PC-3 (cell line): Measurements from ENCODE around the gene MYH13.

Experiments used
- EZH2 ChIP-seq: fragments of 300-600 bp; sonication (generic); IDR thresholded peaks from one replicate; pipeline ENCODE4 v1.6.1; 2017; ENCODE audit warnings: antibody characterized with exemption, mild to moderate bottlenecking, low read length; ENCODE audit not compliant: unreplicated experiment
- EZH2phosphoT487 ChIP-seq: fragments of 300-600 bp; sonication (generic); IDR thresholded peaks from 2 replicates; pipeline ENCODE4 v1.6.1; 2018; ENCODE audit warnings: mild to moderate bottlenecking, antibody characterized with exemption, low read length, borderline replicate concordance
- TF ChIP-seq, protein P1 (sequence below): fragments of 300-600 bp; sonication (generic); conservative IDR thresholded peaks from 2 replicates; pipeline ENCODE4 v1.5.1; 2017; ENCODE audit warnings: antibody characterized with exemption, low read depth, mild to moderate bottlenecking, low read length

DNA sequence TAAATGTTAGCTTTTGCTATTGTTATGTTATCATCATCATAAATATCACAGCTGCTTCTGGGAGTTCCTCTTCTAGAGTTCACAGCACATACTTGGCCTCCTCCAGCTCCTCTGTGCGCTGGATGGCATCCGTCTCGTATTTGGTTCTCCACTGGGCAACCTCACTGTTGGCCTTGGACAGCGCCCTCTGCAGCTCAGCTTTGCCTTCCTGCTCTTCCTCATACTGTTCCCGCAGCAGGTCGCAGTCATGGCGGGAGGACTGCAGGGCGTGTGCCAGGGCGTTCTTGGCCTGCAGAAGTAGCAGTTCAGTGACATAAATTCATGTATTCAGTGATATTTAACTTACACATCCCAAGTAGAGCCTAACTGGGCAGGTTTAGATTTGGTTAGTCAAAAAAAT is 25.5 kb upstream of the MYH13 start:
- TF ChIP-seq, protein P1, sequence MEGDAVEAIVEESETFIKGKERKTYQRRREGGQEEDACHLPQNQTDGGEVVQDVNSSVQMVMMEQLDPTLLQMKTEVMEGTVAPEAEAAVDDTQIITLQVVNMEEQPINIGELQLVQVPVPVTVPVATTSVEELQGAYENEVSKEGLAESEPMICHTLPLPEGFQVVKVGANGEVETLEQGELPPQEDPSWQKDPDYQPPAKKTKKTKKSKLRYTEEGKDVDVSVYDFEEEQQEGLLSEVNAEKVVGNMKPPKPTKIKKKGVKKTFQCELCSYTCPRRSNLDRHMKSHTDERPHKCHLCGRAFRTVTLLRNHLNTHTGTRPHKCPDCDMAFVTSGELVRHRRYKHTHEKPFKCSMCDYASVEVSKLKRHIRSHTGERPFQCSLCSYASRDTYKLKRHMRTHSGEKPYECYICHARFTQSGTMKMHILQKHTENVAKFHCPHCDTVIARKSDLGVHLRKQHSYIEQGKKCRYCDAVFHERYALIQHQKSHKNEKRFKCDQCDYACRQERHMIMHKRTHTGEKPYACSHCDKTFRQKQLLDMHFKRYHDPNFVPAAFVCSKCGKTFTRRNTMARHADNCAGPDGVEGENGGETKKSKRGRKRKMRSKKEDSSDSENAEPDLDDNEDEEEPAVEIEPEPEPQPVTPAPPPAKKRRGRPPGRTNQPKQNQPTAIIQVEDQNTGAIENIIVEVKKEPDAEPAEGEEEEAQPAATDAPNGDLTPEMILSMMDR = no peak
- TF ChIP-seq EZH2phosphoT487 (no peak), EZH2 (no peak)
